HG03064 (cell line): ENCODE measurements around the gene FBH1.
"Not testable (repeated sequence)": the region's sequence is repeated elsewhere in the genome, so short reads cannot be mapped to it uniquely, and the experiment has no call there.

Experiments
- ATAC-seq: cut with Tn5 transposase; IDR thresholded peaks from one replicate; pipeline ENCODE4 v1.9.1; 2021; ENCODE audit warnings: low read depth; ENCODE audit not compliant: unreplicated experiment

The FBH1 gene

GRCh38 chr10:5937016-5937415 is 47.0 kb downstream of the FBH1 start:
- ATAC-seq: no peak

- ATAC-seq: no peak
Measured at GRCh38 chr10:5938291-5938690, 48.2 kb downstream of the FBH1 start.

- no peak for ATAC-seq
Measured at GRCh38 chr10:5940807-5941218, 50.8 kb downstream of the FBH1 start.

- ATAC-seq: no peak
Measured at GRCh38 chr10:5941579-5941978, 51.5 kb downstream of the FBH1 start.

GRCh38 chr10:5942001-5942400 is 52.0 kb downstream of the FBH1 start:
- ATAC-seq: no peak

GRCh38 chr10:5942474-5942873 is 52.4 kb downstream of the FBH1 start:
- ATAC-seq: no peak

GRCh38 chr10:5943536-5943935 is 53.5 kb downstream of the FBH1 start:
- ATAC-seq: no peak

GRCh38 chr10:5944389-5945189 is 54.5 kb downstream of the FBH1 start:
- ATAC-seq: no peak

- no peak for ATAC-seq
Measured at GRCh38 chr10:5945190-5945509, 55.1 kb downstream of the FBH1 start.

- ATAC-seq: no peak
Measured at GRCh38 chr10:5945561-5946418, 55.7 kb downstream of the FBH1 start.

- ATAC-seq: not testable (repeated sequence)
Measured at GRCh38 chr10:5946419-5946775, 56.4 kb downstream of the FBH1 start.

- no peak for ATAC-seq
Measured at GRCh38 chr10:5946786-5947185, 56.7 kb downstream of the FBH1 start.

GRCh38 chr10:5947471-5948207 is 57.6 kb downstream of the FBH1 start:
- no peak for ATAC-seq

GRCh38 chr10:5948208-5948585 is 58.2 kb downstream of the FBH1 start:
- no peak for ATAC-seq

GRCh38 chr10:5949009-5949759 is 59.1 kb downstream of the FBH1 start:
- ATAC-seq: no peak

GRCh38 chr10:5951167-5951711 is 61.2 kb downstream of the FBH1 start:
- ATAC-seq: no peak

- no peak for ATAC-seq
Measured at GRCh38 chr10:5951721-5952407, 61.8 kb downstream of the FBH1 start.

- no peak for ATAC-seq
Measured at GRCh38 chr10:5952731-5953385, 62.8 kb downstream of the FBH1 start.

- no peak for ATAC-seq
Measured at GRCh38 chr10:5953676-5954075, 63.6 kb downstream of the FBH1 start.
